H1 (cell line): ENCODE data around the gene BTBD10. TPM values are rescaled to one million over a fixed set of nuclear protein-coding genes. Genes with fewer than 3 reads are reported as not detected.

Experiments used
- CTCF ChIA-PET: fragments of 300-600 bp; sonication (Branson Sonifier 250); formaldehyde crosslinking; loops from one replicate; lab custom pipeline; 2021; ENCODE audit not compliant: partially characterized antibody; lab: Charles Lee
- POLR2A ChIA-PET: fragments of 300-600 bp; sonication (Branson Sonifier 250); formaldehyde crosslinking; loops from one replicate; lab custom pipeline; 2021; ENCODE audit warnings: inconsistent platforms; ENCODE audit not compliant: partially characterized antibody; lab: Charles Lee
- DNase-seq, 2 experiments: peaks; one replicate each; pipeline versions ENCODE4 v3.0.0 to v3.0.0-alpha.2; 2010 to 2022; ENCODE audit warnings: low spot score in 2 of 2, low read depth in 1 of 2, mixed read lengths in 1 of 2
- FAIRE-seq: peaks from 2 replicates; lab custom pipeline; 2011; peaks lifted over from hg19 to GRCh38; lab: Jason Lieb, UNC
- H2AFZ ChIP-seq: 2 replicates; pipeline ENCODE4 v1.8.1; 2012; ENCODE audit warnings: low read length, inconsistent platforms
- H2AK5ac ChIP-seq: 2 replicates; pipeline ENCODE4 v1.6.1; 2013; ENCODE audit warnings: low read depth, low read length
- H2BK120ac ChIP-seq: replicated peaks from 2 replicates; pipeline ENCODE3; 2013; ENCODE audit warnings: low read depth, low read length, inconsistent platforms
- H2BK12ac ChIP-seq: 2 replicates; pipeline ENCODE4 v1.6.1; 2013; ENCODE audit warnings: low read depth, low read length
- H2BK15ac ChIP-seq: 2 replicates; pipeline ENCODE4 v1.6.1; 2013; ENCODE audit warnings: low read length
- H2BK20ac ChIP-seq: 2 replicates; pipeline ENCODE4 v1.6.1; 2013; ENCODE audit warnings: low read length
- H2BK5ac ChIP-seq: 2 replicates; pipeline ENCODE4 v1.6.1; 2013; ENCODE audit warnings: low read depth, low read length
- H3K14ac ChIP-seq: 2 replicates; pipeline ENCODE4 v1.6.1; 2013; ENCODE audit warnings: inconsistent platforms; ENCODE audit not compliant: insufficient read length
- H3K18ac ChIP-seq: 2 replicates; pipeline ENCODE4 v1.6.1; 2013; ENCODE audit warnings: low read length; ENCODE audit errors: extremely low read depth
- H3K23ac ChIP-seq: 2 replicates; pipeline ENCODE4 v1.6.1; 2013; ENCODE audit warnings: inconsistent platforms; ENCODE audit not compliant: insufficient read length
- H3K23me2 ChIP-seq: 2 replicates; pipeline ENCODE4 v1.6.1; 2013; ENCODE audit warnings: low read depth, low read length
- H3K27ac ChIP-seq: 2 replicates; pipeline ENCODE4 v1.6.1; 2011; ENCODE audit warnings: low read depth, low read length, inconsistent platforms
- H3K27me3 ChIP-seq, 4 experiments: replicated peaks in 1 of 4; 1 replicate in 1 of 4; 2 replicates in 3 of 4; pipeline versions ENCODE4 v1.6.1 to v1.8.1; 2011 to 2013; ENCODE audit warnings: low read length in 3 of 4, mild to moderate bottlenecking in 3 of 4, inconsistent platforms in 2 of 4, mixed read lengths in 2 of 4, moderate library complexity in 1 of 4; ENCODE audit not compliant: control insufficient read depth in 3 of 4, insufficient read depth in 3 of 4; ENCODE audit errors: extremely low read depth in 1 of 4
- H3K36me3 ChIP-seq, 4 experiments: 2 replicates each; pipeline versions ENCODE4 v1.6.1 to v1.8.1; 2011 to 2013; ENCODE audit warnings: mild to moderate bottlenecking in 4 of 4, low read length in 3 of 4, moderate library complexity in 2 of 4, control low read depth in 1 of 4, inconsistent platforms in 1 of 4; ENCODE audit not compliant: insufficient read depth in 4 of 4, control insufficient read depth in 2 of 4
- H3K4ac ChIP-seq: replicated peaks from 2 replicates; pipeline ENCODE3; 2013; ENCODE audit warnings: low read length, low read depth, mixed read lengths, inconsistent platforms; ENCODE audit not compliant: insufficient read length
- H3K4me1 ChIP-seq, 4 experiments: replicated peaks in 1 of 4; 1 replicate in 1 of 4; 2 replicates in 3 of 4; pipeline versions ENCODE4 v1.6.1 to v1.8.1; 2011 to 2013; ENCODE audit warnings: low read length in 3 of 4, inconsistent platforms in 2 of 4, mixed read lengths in 1 of 4; ENCODE audit not compliant: insufficient read depth in 4 of 4, control insufficient read depth in 3 of 4
- H3K4me2 ChIP-seq, 2 experiments: 2 replicates each; pipeline versions ENCODE4 v1.6.1 to v1.8.1; 2011 to 2013; ENCODE audit warnings: low read depth in 2 of 2, low read length in 2 of 2, control low read depth in 1 of 2, inconsistent platforms in 1 of 2, mild to moderate bottlenecking in 1 of 2; ENCODE audit not compliant: insufficient read depth in 1 of 2
- H3K4me3 ChIP-seq, 4 experiments: fragments of 200-600, 300-600 bp in 1 of 4; sonication (generic), shearing (Covaris generic), sonication (Bioruptor Twin) in 1 of 4; 2 replicates each; pipeline versions ENCODE4 v1.5.1 to v1.8.1; 2011 to 2016; ENCODE audit warnings: low read length in 4 of 4, low read depth in 3 of 4, control low read depth in 2 of 4, inconsistent platforms in 2 of 4, mild to moderate bottlenecking in 2 of 4, mixed read lengths in 1 of 4, moderate library complexity in 1 of 4; ENCODE audit not compliant: insufficient read depth in 2 of 4; ENCODE audit errors: extremely low read depth in 1 of 4
- H3K56ac ChIP-seq: replicated peaks from 2 replicates; pipeline ENCODE3; 2013; ENCODE audit warnings: low read depth, mild to moderate bottlenecking, mixed read lengths, low read length, inconsistent platforms; ENCODE audit not compliant: insufficient read length
- H3K79me1 ChIP-seq: 2 replicates; pipeline ENCODE4 v1.6.1; 2013; ENCODE audit warnings: low read depth, low read length, control low read depth
- H3K79me2 ChIP-seq, 2 experiments: 2 replicates each; pipeline versions ENCODE4 v1.6.1 to v1.8.1; 2012 to 2013; ENCODE audit warnings: low read length in 2 of 2, mild to moderate bottlenecking in 2 of 2, inconsistent platforms in 1 of 2; ENCODE audit not compliant: insufficient read depth in 2 of 2, control insufficient read depth in 1 of 2
- H3K9ac ChIP-seq, 4 experiments: replicated peaks in 1 of 4; 1 replicate in 1 of 4; 2 replicates in 3 of 4; pipeline versions ENCODE4 v1.6.1 to v1.8.1; 2011 to 2013; ENCODE audit warnings: low read depth in 3 of 4, low read length in 3 of 4, control low read depth in 2 of 4, mild to moderate bottlenecking in 2 of 4, moderate library complexity in 2 of 4, inconsistent platforms in 1 of 4; ENCODE audit errors: extremely low read depth in 1 of 4
- H3K9me3 ChIP-seq, 2 experiments: 2 replicates each; pipeline versions ENCODE4 v1.6.1 to v1.8.1; 2012 to 2013; ENCODE audit warnings: mild to moderate bottlenecking in 2 of 2, moderate library complexity in 2 of 2, control low read depth in 1 of 2, inconsistent platforms in 1 of 2, low read depth in 1 of 2, low read length in 1 of 2, mixed read lengths in 1 of 2; ENCODE audit not compliant: insufficient read depth in 2 of 2
- H4K20me1 ChIP-seq, 2 experiments: replicated peaks in 1 of 2; 2 replicates each; pipeline versions ENCODE3 to v1.8.1; 2011 to 2013; ENCODE audit warnings: inconsistent platforms in 2 of 2, low read length in 2 of 2, mild to moderate bottlenecking in 1 of 2; ENCODE audit not compliant: insufficient read depth in 2 of 2, control insufficient read depth in 1 of 2
- H4K5ac ChIP-seq: 2 replicates; pipeline ENCODE4 v1.6.1; 2013; ENCODE audit warnings: low read length, low read depth, mixed read lengths, inconsistent platforms; ENCODE audit not compliant: insufficient read length
- H4K8ac ChIP-seq: 2 replicates; pipeline ENCODE4 v1.8.0; 2013; ENCODE audit warnings: mild to moderate bottlenecking, moderate library complexity, low read length, inconsistent platforms; ENCODE audit not compliant: insufficient read depth; ENCODE audit errors: extremely low read depth
- H4K91ac ChIP-seq: replicated peaks from 2 replicates; pipeline ENCODE3; 2013; ENCODE audit warnings: low read length, mixed read lengths, inconsistent platforms; ENCODE audit not compliant: insufficient read length
- EGR1 ChIP-seq: IDR thresholded peaks from 2 replicates; pipeline ENCODE4 v1.6.1; 2011; ENCODE audit warnings: low read depth, low read length, borderline replicate concordance
- HDAC6 ChIP-seq: IDR thresholded peaks from one replicate; pipeline ENCODE4 v1.7.1; 2012; ENCODE audit warnings: low read depth, mild to moderate bottlenecking, inconsistent platforms, low read length, moderate library complexity
- KDM5A ChIP-seq: fragments of 200-600 bp; IDR thresholded peaks from 2 replicates; pipeline ENCODE4 v1.7.1; 2012; ENCODE audit warnings: mild to moderate bottlenecking, low read length, inconsistent platforms, mixed read lengths
- NRF1 ChIP-seq: IDR thresholded peaks from 2 replicates; pipeline ENCODE4 v1.6.1; 2011; ENCODE audit warnings: mild to moderate bottlenecking, low read depth, low read length, improper control_type of control experiment
- PHF8 ChIP-seq: fragments of 200-600 bp; sonication (generic); conservative IDR thresholded peaks from 2 replicates; pipeline ENCODE4 v1.7.1; 2012; ENCODE audit warnings: low read depth, mild to moderate bottlenecking, inconsistent platforms, low read length, moderate library complexity
- RXRA ChIP-seq: IDR thresholded peaks from 2 replicates; pipeline ENCODE4 v1.6.1; 2011; ENCODE audit warnings: low read depth, mild to moderate bottlenecking, low read length, moderate library complexity; ENCODE audit not compliant: insufficient read depth
- SAP30 ChIP-seq: fragments of 300-600 bp; sonication (generic); IDR thresholded peaks from 2 replicates; pipeline ENCODE4 v1.7.1; 2012; ENCODE audit warnings: low read length, moderate library complexity, mild to moderate bottlenecking, inconsistent platforms; ENCODE audit not compliant: insufficient read depth, insufficient replicate concordance
- SRF ChIP-seq: IDR thresholded peaks from 2 replicates; pipeline ENCODE4 v1.6.1; 2011; ENCODE audit warnings: mild to moderate bottlenecking, low read depth, low read length, moderate library complexity
- TBP ChIP-seq: IDR thresholded peaks from 2 replicates; pipeline ENCODE4 v1.6.1; 2011; ENCODE audit warnings: low read depth, low read length, improper control_type of control experiment
- WGBS, 2 experiments: shearing (Covaris generic) in 1 of 2; methylation state at CpG; one replicate each; pipeline versions ENCODE4 v1.1.6 to v1.1.7; 2013 to 2015; ENCODE audit warnings: low lambda C conversion rate in 2 of 2, mixed read lengths in 2 of 2, inconsistent platforms in 1 of 2, low coverage in 1 of 2, missing lambda C conversion rate in 1 of 2; ENCODE audit not compliant: insufficient replicate concordance in 2 of 2, insufficient coverage in 1 of 2, insufficient read length in 1 of 2; ENCODE audit errors: extremely low coverage in 1 of 2, missing lambda C conversion rate in 1 of 2; 5-methylcytosine and 5-hydroxymethylcytosine counted together
- polyA plus RNA-seq, 7 experiments: library from polyadenylated mRNA; depleted of rRNA in 3 of 7; stranded (reverse) in 5 of 7; unstranded in 2 of 7; fragments of >200 nt in 5 of 7; fragments of 200-250 nt in 2 of 7; gene quantifications; 1 replicate in 5 of 7; 2 replicates in 1 of 7; 4 replicates in 1 of 7; pipeline versions ENCODE4 v1.2.1 to v1.2.3, GENCODE V29; 2011 to 2013; ENCODE audit warnings: missing spikeins in 2 of 7, mixed read lengths in 2 of 7
- total RNA-seq: library from RNA; stranded (reverse); fragmentation: NEBNext Ultra II Directional; extraction: Animal tissue kit (Norgen Biotek cat#: 25700); gene quantifications from 2 replicates; pipeline ENCODE4 v1.2.1, GENCODE V29; 2021

The BTBD10 gene
- total and polyA plus RNA-seq, 2 of the 8 experiments (the other 6 are each of a cell fraction or from before 2014, with no cell fraction given): 13.8 to 22.2 TPM

- H3K9ac ChIP-seq: no peak overlapping the region
- H2BK5ac ChIP-seq: no peak overlapping the region
- no peak overlapping the region for H4K91ac ChIP-seq
- POLR2A ChIA-PET: interaction anchor here (1.5 kb wide), 1 partner anchor 69 kb away, joined by 3 read pairs; no protein-coding TSS in a partner anchor
- H3K79me1 ChIP-seq: no peaks in the 10 kb centered on the region
- no peak overlapping the region for H2AK5ac ChIP-seq
- no peaks in the 10 kb centered on the region for H3K36me3 ChIP-seq
- no peaks in the 10 kb centered on the region for H3K9me3 ChIP-seq
- no peaks in the 10 kb centered on the region for H4K20me1 ChIP-seq
- peaks cover 0 to 2% (median 0%) of the 10 kb centered on the region in 4 experiments; a peak in 1 of 7 replicates for H3K4me1 ChIP-seq
- CTCF ChIA-PET: interaction anchor here (0.7 to 5.8 kb wide), 7 partner anchors 8 to 187 kb away, joined by 3 to 59 read pairs (median 6); no protein-coding TSS in a partner anchor
- H3K4ac ChIP-seq: no peak overlapping the region
- no peak overlapping the region for H3K4me3 ChIP-seq
- H3K56ac ChIP-seq: no peak overlapping the region
- no peak overlapping the region for H4K8ac ChIP-seq
- H3K14ac ChIP-seq: no peak overlapping the region
- no peak overlapping the region for H2BK12ac ChIP-seq
- H3K27ac ChIP-seq: no peak overlapping the region
- no peak overlapping the region for H3K4me2 ChIP-seq
- H2BK20ac ChIP-seq: no peak overlapping the region
- H3K23me2 ChIP-seq: no peaks in the 10 kb centered on the region
- H2AFZ ChIP-seq: no peak overlapping the region
- 95% methylated on average over 3 of the region's 3 CpGs; no CpG with 5 or more reads in 1 of the 2 experiments for WGBS, 2 experiments
- no peaks in the 10 kb centered on the region for H3K27me3 ChIP-seq
- H4K5ac ChIP-seq: no peak overlapping the region
- H3K23ac ChIP-seq: no peak overlapping the region
- H2BK15ac ChIP-seq: no peak overlapping the region
- H3K79me2 ChIP-seq: no peaks in the 10 kb centered on the region
- no peak overlapping the region for H2BK120ac ChIP-seq
- no peak for DNase-seq
- FAIRE-seq: no peak
- H3K18ac ChIP-seq: no peak overlapping the region
- no peak for TF ChIP-seq SAP30
- TF ChIP-seq HDAC6: no peak
- no peak for TF ChIP-seq EGR1
- no peak for TF ChIP-seq TBP
- no peak for TF ChIP-seq KDM5A
- no peak for TF ChIP-seq NRF1
- TF ChIP-seq SRF: no peak
- TF ChIP-seq RXRA: no peak
- no peak for TF ChIP-seq PHF8
Measured at GRCh38 chr11:13348305-13348704, 114.7 kb downstream of the BTBD10 start.
